Raji (cell line): ENCODE measurements around the gene CNGA2.

Source experiments
- POLR2A ChIP-seq: IDR thresholded peaks from 2 replicates; pipeline ENCODE4 v1.6.1; 2011; ENCODE audit warnings: low read depth, low read length, control low read depth; ENCODE audit not compliant: insufficient read depth

The CNGA2 gene

DNA sequence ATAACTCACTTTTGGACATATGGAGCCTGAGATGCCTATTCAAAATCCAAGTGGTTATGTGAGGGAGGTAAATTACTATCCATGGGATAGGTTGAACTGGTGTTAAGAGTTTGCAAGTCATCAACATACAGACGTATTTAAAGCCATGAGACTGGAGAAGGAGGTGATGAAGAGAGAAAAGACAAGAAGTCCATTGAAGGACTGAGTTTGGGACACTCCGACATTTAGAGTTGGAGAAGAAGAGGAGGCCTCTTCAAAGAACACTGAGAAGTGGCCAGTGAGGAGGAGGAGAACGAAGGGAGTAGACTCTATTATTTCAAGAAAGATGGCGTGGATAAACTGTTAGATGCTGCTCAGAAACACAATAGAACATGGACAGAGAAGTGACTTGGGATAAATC, at the start of gene CNGA2:
Gene CNGA2, plus strand, starts transcription at position 301 of the 400 bp plus-strand sequence. CDS start 3,738 bp downstream, outside the sequence.
- no peak for TF ChIP-seq POLR2A

DNA sequence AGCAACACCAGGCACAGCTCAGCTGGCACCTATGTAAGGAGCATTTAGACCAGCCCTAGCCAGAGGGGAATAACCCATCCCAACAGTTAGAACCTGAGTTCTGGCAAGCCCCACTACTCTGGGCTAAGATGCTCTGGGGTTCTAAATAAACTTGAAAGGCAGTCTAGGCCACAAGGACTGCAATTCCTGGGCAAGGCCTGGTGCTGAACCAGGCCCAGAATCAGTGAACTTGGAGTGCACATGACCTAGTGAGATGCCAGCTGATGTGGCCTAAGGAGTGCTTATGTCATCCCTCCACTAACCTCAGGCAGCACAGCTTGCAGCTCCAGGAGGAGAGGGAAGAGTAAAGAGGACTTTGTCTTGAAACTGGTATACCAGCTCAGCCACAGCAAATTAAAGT, 46.9 kb upstream of the CNGA2 start:
- no peak for TF ChIP-seq POLR2A

GRCh38 chrX:151688695-151689094, 45.9 kb upstream of the CNGA2 start:
- no peak for TF ChIP-seq POLR2A

DNA sequence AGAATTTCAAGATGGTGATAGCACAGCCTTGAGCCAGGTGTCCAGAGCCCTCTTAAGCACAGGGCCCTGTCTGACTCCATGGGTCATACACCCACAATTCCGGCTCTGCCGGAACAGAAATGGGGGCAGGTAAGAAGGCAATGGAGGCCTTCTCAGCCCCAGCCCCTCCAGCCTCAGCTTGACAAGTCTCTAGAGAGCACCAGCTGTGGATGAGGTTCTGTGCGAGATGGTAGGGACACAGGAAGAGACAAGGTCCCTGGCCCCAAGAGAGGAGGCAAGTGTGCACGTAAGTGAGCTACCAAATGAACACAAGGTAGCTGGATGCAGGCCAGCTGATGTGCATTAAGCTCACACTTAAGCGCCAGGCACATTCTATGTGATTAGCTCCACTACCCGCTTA, 41.7 kb upstream of the CNGA2 start:
- no peak for TF ChIP-seq POLR2A

- TF ChIP-seq POLR2A = no peak
Observed at GRCh38 chrX:151694121-151694520, 40.4 kb upstream of the CNGA2 start.

DNA sequence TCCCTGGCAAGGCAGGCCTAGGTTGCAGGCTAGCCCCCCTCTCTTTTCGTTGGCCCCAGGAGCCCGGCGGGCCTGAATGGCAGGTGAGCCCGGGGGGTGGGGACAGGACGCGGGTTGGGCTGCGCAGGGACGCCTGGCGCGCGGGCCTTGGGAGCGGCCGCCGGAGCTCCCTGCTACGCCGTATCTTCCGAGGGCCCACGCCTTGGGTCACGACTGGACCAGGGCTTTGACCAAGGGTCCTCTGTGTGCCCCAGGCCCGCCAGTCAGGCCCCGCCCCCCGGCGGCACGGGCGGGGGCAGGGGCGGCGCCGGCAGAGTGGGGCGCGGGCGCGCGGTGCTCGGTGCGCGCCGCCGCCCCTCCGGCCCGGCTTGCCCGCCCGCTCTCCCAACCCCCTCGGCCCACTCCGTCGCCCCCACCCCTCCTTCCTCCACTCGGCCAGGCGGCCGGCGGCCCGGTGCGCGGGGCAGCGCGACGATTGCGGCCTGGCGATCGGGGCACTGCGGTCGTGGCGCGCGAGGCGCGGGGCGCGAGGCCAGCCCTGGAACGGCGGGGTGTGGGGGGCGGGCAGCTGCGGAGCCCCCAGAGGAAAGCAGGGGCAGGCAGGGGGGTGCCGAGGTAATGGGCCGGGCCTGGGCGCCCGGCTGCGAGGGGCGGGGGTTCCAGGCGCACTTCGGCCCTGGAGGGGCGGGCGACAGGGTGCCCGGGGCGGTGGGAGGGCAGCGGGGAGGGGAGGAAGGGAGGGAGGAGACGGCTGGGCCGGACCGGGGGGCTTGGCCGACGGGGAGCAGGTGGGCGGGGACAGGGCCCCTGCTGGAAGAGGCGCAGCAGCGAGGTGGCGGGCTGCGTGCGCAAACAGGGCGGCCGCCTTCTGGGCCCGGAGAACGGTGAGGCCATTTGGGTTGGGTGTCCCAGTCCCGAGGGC, 39.6 kb upstream of the CNGA2 start, which contains the start of gene PRRG3:
Gene PRRG3, plus strand, starts transcription at position 798 of the 922 bp plus-strand sequence. CDS start 3,357 bp downstream, outside the sequence.
- TF ChIP-seq POLR2A = no peak

DNA sequence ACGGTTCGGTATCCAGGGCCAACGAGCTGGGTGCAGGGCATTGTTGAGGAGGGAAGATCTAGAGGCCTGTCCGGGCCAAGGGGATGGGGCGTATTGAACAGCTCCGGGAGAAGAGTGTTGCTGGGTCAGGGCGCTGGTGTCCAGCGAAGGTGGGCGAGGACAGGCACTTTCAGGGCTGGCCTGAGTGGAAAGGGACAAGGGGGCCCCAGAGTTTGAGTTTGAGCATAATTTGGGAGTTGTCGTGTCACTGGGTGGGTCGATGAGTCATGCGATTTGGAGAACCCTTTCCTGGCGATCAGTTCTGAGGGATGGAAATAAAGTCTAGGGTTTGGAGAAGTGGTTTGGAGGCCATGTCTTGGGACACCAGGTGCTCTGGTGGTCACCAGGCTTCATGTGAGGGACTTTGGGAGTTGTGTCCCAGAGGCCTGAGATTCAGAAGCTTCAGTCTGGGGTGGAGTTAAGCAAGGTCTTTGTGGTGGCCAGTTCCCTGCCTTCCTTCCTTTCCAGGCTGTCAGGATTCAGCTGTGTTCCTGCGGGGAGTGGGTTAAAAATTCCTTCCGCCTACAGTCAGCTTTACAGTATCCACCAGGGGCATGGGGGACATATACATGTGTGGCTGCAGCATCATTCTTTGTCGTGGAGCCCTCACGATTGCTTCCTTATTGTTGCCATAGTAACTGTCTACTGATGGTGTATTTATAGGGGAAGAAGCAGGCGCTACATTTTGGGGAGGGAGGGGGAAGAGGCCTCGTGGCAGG, 38.8 kb upstream of the CNGA2 start:
- TF ChIP-seq POLR2A = no peak

GRCh38 chrX:151697522-151697921, 37.0 kb upstream of the CNGA2 start:
- no peak for TF ChIP-seq POLR2A

- TF ChIP-seq POLR2A = no peak
Observed at GRCh38 chrX:151698485-151698884, 36.1 kb upstream of the CNGA2 start.

- no peak for TF ChIP-seq POLR2A
Observed at GRCh38 chrX:151699746-151700145, 34.8 kb upstream of the CNGA2 start.

GRCh38 chrX:151700581-151700980, 34.0 kb upstream of the CNGA2 start:
- TF ChIP-seq POLR2A = no peak

GRCh38 chrX:151701071-151701470, 33.5 kb upstream of the CNGA2 start:
- no peak for TF ChIP-seq POLR2A

- TF ChIP-seq POLR2A = no peak
Observed at GRCh38 chrX:151701531-151701930, 33.0 kb upstream of the CNGA2 start.

- TF ChIP-seq POLR2A = no peak
Observed at GRCh38 chrX:151702026-151702714, 32.4 kb upstream of the CNGA2 start.

DNA sequence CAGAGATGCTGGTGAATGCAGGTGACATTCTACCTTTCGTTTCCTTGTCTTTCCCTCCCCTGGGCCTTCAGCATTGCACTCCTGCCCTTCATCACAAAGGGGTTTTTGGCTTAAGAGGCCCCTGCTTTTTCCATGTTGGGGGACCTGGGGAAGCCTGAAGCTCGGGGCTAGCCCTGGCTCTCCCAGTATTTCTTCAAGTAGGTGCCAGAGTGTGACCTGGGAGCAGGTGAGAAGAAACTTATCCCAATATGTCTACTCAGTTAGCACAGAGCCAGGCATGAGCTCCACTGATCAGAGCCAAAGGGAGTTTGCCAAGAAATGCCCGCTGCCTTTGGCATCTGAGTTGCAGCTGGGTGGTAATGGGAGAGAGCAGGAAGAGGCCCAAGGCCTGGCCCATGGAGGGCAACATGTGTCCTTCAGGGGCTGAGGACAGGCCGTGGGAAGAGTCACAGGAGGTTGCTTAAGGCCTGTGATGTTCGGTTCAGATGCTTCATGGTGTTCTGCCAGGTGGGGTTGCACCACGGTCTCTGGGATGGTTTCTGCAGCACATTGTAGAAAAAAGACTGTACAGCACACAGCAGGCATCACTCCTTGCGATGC, 31.7 kb upstream of the CNGA2 start:
- no peak for TF ChIP-seq POLR2A
